HEK293T (cell line): Measurements from ENCODE around the gene SLC7A10.

ENCODE experiments used
- CTCF ChIA-PET: fragments of 350-600 bp; formaldehyde crosslinking; extraction: SDS; loops from one replicate; lab custom pipeline; 2021; ENCODE audit warnings: antibody characterized with exemption, inconsistent platforms; lab: Yijun Ruan, JAX
- POLR2A ChIA-PET: fragments of 350-600 bp; formaldehyde crosslinking; extraction: SDS; loops from one replicate; lab custom pipeline; 2020; ENCODE audit warnings: antibody characterized with exemption, inconsistent platforms; lab: Yijun Ruan, JAX
- DNase-seq: peaks from one replicate; pipeline ENCODE4 v3.0.0; 2012; ENCODE audit warnings: mixed read lengths; ENCODE audit errors: extremely low spot score
- ARNT ChIP-seq: fragments of 450-650 bp; IDR thresholded peaks from 2 replicates; pipeline ENCODE4 v1.6.1; 2017; ENCODE audit warnings: mild to moderate bottlenecking
- BHLHE40 ChIP-seq: fragments of 450-650 bp; IDR thresholded peaks from 2 replicates; pipeline ENCODE4 v1.6.1; 2016; ENCODE audit warnings: mild to moderate bottlenecking, moderate library complexity, borderline replicate concordance
- CTBP1 ChIP-seq: fragments of 450-650 bp; IDR thresholded peaks from 2 replicates; pipeline ENCODE4 v1.6.1; 2016; ENCODE audit warnings: borderline replicate concordance
- ELF4 ChIP-seq: fragments of 450-650 bp; IDR thresholded peaks from 2 replicates; pipeline ENCODE4 v1.6.1; 2017; ENCODE audit warnings: antibody characterized with exemption
- FOXA1 ChIP-seq: fragments of 450-650 bp; IDR thresholded peaks from 2 replicates; pipeline ENCODE4 v1.6.1; 2016; ENCODE audit warnings: mild to moderate bottlenecking
- FOXK2 ChIP-seq: fragments of 450-650 bp; IDR thresholded peaks from 2 replicates; pipeline ENCODE4 v1.6.1; 2016; ENCODE audit warnings: mild to moderate bottlenecking
- FOXM1 ChIP-seq: fragments of 450-650 bp; IDR thresholded peaks from 2 replicates; pipeline ENCODE4 v1.6.1; 2017; ENCODE audit warnings: mild to moderate bottlenecking, borderline replicate concordance
- HDGF ChIP-seq: fragments of 450-650 bp; IDR thresholded peaks from 2 replicates; pipeline ENCODE4 v1.6.1; 2017; ENCODE audit warnings: antibody characterized with exemption, borderline replicate concordance
- L3MBTL2 ChIP-seq: fragments of 450-650 bp; conservative IDR thresholded peaks from 2 replicates; pipeline ENCODE4 v1.6.1; 2016; ENCODE audit warnings: mild to moderate bottlenecking
- LEF1 ChIP-seq: fragments of 450-650 bp; IDR thresholded peaks from 2 replicates; pipeline ENCODE4 v1.6.1; 2017; ENCODE audit warnings: mild to moderate bottlenecking, borderline replicate concordance
- NFRKB ChIP-seq: fragments of 450-650 bp; IDR thresholded peaks from 2 replicates; pipeline ENCODE4 v1.6.1; 2016; ENCODE audit warnings: mild to moderate bottlenecking, moderate library complexity
- SP1 ChIP-seq: fragments of 450-650 bp; IDR thresholded peaks from 2 replicates; pipeline ENCODE4 v1.6.1; 2017
- SUZ12 ChIP-seq: fragments of 450-650 bp; IDR thresholded peaks from 2 replicates; pipeline ENCODE4 v1.6.1; 2016; ENCODE audit warnings: mild to moderate bottlenecking
- TARDBP ChIP-seq: fragments of 450-650 bp; IDR thresholded peaks from 2 replicates; pipeline ENCODE4 v1.6.1; 2016
- ZNF384 ChIP-seq: fragments of 450-650 bp; IDR thresholded peaks from 2 replicates; pipeline ENCODE4 v1.6.1; 2016
- TF ChIP-seq, protein P1 (sequence below): fragments of 450-650 bp; IDR thresholded peaks from 2 replicates; pipeline ENCODE4 v1.6.1; 2016

SLC7A10 gene

DNA sequence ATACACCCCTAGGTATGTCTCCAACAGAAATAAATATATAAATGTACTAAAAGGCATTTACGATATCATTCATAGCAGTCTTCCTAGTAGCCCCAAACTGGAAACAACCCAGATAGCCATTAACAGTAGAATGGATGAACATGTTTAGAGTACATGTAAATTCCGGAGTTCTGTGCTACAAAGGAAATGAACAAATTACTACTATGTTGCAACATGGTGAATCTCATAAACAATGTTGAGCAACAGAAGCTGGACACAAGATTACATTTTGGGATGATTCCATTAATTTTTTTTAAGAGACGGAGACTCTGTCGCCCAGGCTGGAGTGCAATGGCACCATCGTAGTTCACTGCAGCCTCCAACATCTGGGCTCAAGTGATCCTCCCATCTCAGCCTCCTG, 5.9 kb upstream of the SLC7A10 start:
- ChIA-PET POLR2A (no interaction called here), CTCF (no interaction called here)
- no peak for DNase-seq
- TF ChIP-seq L3MBTL2 = no peak
- no peak for TF ChIP-seq HDGF
- TF ChIP-seq LEF1 = no peak
- no peak for TF ChIP-seq FOXA1
- TF ChIP-seq ZNF384 = no peak
- no peak for TF ChIP-seq ELF4
- TF ChIP-seq, protein P1, sequence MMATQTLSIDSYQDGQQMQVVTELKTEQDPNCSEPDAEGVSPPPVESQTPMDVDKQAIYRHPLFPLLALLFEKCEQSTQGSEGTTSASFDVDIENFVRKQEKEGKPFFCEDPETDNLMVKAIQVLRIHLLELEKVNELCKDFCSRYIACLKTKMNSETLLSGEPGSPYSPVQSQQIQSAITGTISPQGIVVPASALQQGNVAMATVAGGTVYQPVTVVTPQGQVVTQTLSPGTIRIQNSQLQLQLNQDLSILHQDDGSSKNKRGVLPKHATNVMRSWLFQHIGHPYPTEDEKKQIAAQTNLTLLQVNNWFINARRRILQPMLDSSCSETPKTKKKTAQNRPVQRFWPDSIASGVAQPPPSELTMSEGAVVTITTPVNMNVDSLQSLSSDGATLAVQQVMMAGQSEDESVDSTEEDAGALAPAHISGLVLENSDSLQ = no peak
- TF ChIP-seq CTBP1 = no peak
- no peak for TF ChIP-seq FOXK2
- TF ChIP-seq SP1 = no peak
- no peak for TF ChIP-seq NFRKB
- no peak for TF ChIP-seq ARNT
- TF ChIP-seq BHLHE40 = no peak
- TF ChIP-seq SUZ12 = no peak
- no peak for TF ChIP-seq TARDBP
- TF ChIP-seq FOXM1 = no peak

DNA sequence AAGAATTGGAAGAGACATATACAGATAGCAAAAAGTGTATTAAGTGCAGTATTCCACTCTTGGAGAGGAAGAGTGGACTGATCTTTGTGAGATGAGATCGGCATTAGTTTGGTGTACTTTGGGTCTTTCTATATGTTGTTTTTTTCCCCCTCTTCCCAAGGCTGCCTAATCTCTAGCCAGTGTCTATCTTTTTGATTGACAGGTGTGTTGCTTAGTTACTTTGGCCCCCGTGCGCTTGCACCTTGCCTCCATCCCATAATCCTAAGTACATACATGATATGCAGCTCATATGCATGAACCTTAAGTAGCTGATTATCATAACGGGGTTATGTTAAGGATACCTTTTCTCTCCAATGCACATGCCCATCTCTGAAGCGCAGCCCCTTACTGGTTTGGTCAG, 4.3 kb upstream of the SLC7A10 start:
- TF ChIP-seq L3MBTL2 = no peak
- TF ChIP-seq, protein P1 = peak; percentile 76

DNA sequence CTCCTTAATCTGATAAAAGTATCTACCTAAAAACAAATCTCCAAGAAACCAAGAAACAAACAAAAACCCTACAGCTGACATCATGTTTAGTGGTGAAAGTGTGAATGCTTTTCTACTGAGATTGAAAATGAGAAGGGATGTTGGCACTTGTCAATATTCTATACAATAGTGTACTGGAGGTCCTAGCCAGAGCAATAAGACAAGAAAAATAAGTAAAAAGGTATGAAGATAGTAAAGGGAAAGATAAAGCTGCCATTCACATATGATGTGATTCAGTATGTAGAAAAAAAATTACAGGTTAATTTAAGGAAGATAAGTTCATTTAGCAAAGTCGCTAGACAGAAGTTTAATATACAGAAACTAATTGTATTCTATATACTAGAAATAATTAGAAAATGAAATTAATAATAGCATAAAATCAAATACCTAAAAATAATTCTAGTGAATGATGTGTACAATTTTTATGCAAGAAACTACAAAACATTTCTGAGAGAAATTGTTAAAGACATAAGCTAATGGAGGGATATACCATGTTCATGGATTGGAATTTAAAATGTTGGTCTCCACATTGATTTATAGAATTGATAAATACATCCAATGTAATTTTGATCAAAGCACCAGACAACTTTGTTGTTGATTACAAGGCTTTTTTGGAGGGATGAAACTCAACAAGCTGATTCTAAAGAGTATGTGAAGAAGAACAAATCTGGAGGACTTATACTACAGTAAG, 2.4 kb upstream of the SLC7A10 start:
- POLR2A ChIA-PET = no interaction called here
- DNase-seq = no peak
- CTCF ChIA-PET = no interaction called here
- TF ChIP-seq LEF1 (no peak), ZNF384 (no peak), ELF4 (no peak), L3MBTL2 (no peak), ARNT (no peak), TARDBP (no peak), NFRKB (no peak), BHLHE40 (no peak), SP1 (no peak), FOXK2 (no peak), SUZ12 (no peak), CTBP1 (no peak), FOXM1 (no peak), FOXA1 (no peak)
- TF ChIP-seq, protein P1 = no peak

More for the DNA sequence above, 4.3 kb upstream of the SLC7A10 start:
- DNase-seq = no peak
- POLR2A ChIA-PET = no interaction called here
- CTCF ChIA-PET = no interaction called here

DNA sequence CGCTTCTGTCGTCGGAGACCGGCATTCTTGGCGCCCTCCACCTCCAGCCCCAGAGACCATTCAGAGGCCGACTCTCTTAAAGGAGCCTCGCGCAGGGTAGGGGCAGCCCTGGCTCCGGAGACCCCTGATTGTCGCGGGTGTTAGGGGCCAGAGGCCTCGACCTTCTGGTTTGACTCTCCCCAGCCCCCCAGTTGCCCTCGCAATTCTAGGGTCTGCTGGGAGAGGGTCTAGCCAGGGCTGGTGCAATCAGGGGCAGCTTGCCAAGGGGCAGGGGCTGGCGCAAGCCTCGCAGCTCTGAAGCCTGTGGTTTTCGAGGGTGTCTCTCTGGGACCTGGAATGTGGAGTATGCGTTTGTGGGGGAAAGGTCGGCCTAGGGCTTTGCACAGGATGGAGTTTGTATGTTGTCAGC, 1.6 kb upstream of the SLC7A10 start:
- ChIA-PET CTCF (no interaction called here), POLR2A (no interaction called here)
- DNase-seq = no peak
- TF ChIP-seq ELF4 = no peak
- no peak for TF ChIP-seq HDGF
- TF ChIP-seq ZNF384 = no peak
- no peak for TF ChIP-seq SP1
- TF ChIP-seq FOXM1 = no peak
- TF ChIP-seq ARNT = no peak
- no peak for TF ChIP-seq SUZ12
- TF ChIP-seq L3MBTL2 = no peak
- TF ChIP-seq, protein P1 = no peak
- TF ChIP-seq BHLHE40 = no peak
- TF ChIP-seq LEF1 = no peak
- TF ChIP-seq CTBP1 = no peak
- TF ChIP-seq TARDBP = no peak

DNA sequence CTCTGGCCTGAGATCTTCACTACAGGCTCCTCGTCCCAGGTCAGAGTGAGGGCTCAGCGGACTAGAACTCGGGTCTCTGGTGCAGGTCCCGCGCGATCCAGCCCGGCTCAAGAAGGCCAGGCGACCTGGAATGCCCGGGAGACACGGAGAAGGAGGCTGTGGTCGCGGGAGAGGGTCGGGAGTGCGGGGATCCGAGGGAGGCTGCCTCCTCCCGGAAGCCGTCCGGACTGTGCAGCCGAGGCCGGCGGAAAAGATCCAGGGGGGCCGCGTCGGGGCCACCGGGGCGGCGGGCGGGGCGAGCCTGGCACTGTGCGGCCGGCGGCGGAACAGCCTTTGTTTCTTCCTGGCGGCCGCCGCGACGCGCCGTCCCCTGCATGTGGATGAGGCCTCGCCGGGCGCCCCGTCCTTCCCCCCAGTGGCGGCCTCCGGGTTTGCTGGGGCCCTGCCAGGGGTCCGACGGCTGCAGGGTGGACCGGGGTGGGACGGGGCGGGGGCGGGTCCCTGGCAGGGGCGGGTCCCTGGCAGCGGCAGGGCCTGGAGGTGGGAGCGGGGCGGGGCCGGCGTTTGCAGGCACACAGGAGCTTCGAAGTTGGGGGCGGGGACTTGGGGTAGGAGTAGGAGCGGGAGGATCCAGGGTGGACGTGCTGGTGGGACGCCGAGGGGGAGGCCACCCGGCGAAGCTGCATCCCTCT, 1.0 kb upstream of the SLC7A10 start:
- ChIA-PET CTCF (interaction anchor here (0.7 kb wide), 1 partner anchor 9 kb away, joined by 3 read pairs; no protein-coding TSS in a partner anchor), POLR2A (no interaction called here)
- DNase-seq = no peak
- TF ChIP-seq L3MBTL2 = no peak
- no peak for TF ChIP-seq NFRKB
- no peak for TF ChIP-seq TARDBP
- no peak for TF ChIP-seq ARNT
- no peak for TF ChIP-seq SUZ12
